ENCODE results near the gene CCM2.

DNA sequence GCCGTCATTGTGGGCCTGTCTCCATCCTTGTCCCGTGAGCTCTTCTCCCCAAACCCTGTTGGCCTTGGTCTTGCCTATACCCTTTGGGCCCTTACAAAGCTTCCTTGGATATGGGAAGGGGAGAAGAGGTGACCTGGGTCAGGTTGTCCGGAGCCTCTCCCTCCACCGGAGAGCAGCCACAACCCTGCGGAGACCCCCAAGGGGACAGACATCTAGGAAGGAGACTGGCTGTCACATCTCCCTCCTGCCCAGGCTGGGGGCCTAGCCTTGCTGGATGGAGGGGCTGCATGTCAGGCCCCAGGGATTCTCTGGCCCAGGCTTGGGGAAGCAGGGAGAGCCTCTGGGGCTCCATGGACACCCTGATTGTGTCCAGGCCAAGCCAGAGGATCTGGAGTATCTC, 76.9 kb downstream of the CCM2 start:
- TF ChIP-seq, protein P1, sequence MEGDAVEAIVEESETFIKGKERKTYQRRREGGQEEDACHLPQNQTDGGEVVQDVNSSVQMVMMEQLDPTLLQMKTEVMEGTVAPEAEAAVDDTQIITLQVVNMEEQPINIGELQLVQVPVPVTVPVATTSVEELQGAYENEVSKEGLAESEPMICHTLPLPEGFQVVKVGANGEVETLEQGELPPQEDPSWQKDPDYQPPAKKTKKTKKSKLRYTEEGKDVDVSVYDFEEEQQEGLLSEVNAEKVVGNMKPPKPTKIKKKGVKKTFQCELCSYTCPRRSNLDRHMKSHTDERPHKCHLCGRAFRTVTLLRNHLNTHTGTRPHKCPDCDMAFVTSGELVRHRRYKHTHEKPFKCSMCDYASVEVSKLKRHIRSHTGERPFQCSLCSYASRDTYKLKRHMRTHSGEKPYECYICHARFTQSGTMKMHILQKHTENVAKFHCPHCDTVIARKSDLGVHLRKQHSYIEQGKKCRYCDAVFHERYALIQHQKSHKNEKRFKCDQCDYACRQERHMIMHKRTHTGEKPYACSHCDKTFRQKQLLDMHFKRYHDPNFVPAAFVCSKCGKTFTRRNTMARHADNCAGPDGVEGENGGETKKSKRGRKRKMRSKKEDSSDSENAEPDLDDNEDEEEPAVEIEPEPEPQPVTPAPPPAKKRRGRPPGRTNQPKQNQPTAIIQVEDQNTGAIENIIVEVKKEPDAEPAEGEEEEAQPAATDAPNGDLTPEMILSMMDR (IDR thresholded peaks at IDR 0.05), result no peak
- TF ChIP-seq POLR2A (IDR thresholded peaks at IDR 0.05), result no peak
